NCI-H526 (cell line): ENCODE data around the gene APBB2.

Experiments
- DNase-seq, 2 experiments: peaks; one replicate each; lab custom pipeline; 2025; lab: John Stamatoyannopoulos, UW

Gene APBB2

GRCh38 chr4:40856277-40856839 lies 358.0 kb downstream of the APBB2 start:
- DNase-seq: peak in 1 of 2 experiments; percentile 70

GRCh38 chr4:40850496-40850895 lies 363.8 kb downstream of the APBB2 start:
- DNase-seq: no peak

- DNase-seq: no peak
These were observed 365.4 kb downstream of the APBB2 start for GRCh38 chr4:40848940-40849339.

- peak; percentile 71 to 80 for DNase-seq
These were observed 366.1 kb downstream of the APBB2 start for GRCh38 chr4:40848251-40848650.

DNA sequence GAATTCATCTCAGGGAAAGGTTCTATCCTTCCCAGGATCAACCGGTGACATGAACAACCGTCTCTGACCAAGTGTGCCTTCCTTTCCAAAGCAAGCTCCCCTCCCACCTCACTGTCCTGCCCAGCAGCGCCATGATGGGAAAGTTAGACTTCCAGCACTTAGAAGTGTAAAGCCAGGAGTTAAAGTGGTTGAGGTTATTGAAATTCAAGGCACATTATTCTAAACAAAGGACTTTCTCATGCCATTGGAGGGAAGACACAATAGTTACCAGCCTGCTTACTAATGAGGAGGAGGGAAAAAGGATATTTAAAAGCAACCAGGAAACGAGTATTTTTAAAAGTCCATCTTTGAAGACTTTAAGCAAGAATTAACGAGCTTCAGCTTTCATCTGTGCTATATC lies 367.8 kb downstream of the APBB2 start:
- peak; percentile 85 to 94 for DNase-seq

- DNase-seq: peak; percentile 4 to 36
These were observed 369.0 kb downstream of the APBB2 start for GRCh38 chr4:40845154-40845835.

DNA sequence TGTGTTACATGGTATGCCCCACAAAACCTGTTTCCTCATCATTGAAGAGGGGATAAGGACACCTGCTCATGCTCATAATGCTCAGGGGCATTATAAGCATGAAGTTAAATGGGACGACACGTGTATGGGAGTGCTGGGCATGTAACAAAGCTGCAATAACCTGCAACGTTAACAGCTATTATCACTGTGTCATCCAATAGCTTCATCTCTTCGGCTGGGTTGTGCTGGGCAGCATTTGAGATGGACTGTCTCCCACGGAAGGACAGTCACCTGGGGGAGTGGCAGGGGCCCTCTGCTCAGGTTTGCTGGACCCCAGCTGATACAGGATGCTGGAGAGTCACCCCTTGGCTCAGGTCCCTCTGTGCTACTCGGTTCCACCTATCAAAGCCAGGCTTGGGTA lies 370.1 kb downstream of the APBB2 start:
- peak; percentile 50 to 67 for DNase-seq

GRCh38 chr4:40843696-40844095 lies 370.6 kb downstream of the APBB2 start:
- no peak for DNase-seq

DNA sequence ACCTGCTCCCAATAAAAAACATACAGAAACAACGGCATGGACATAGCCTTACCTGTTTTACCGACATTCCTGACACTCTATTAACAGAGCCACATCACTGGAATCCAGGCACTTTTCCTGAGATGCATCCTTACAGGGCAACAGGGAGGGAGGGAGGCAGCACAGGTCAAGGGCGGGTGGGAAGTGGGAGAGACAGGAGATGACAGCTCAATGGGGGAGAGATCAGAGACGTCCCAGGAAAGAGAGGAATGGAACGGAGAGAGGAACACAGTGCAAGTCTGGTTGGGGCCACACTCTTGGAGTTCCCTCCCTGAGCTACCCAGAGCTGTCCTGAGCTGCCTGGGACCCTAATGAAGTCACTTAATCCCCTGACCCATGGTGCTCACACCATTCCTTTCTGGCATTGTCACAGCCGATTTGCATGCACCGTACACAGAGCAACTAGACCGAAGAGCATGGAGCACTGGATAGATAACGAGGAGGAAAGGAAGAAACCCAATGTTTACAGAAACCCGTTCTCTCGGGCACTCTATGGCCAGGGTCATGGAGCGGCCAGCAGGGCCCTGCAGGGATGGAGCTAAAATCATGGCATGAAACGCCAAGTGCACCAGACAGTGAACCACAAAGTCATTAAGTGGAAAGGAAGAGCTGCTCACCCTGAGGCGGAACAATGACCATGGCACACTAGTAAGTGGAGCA lies 371.5 kb downstream of the APBB2 start:
- DNase-seq: peak; percentile 94 to 96

DNA sequence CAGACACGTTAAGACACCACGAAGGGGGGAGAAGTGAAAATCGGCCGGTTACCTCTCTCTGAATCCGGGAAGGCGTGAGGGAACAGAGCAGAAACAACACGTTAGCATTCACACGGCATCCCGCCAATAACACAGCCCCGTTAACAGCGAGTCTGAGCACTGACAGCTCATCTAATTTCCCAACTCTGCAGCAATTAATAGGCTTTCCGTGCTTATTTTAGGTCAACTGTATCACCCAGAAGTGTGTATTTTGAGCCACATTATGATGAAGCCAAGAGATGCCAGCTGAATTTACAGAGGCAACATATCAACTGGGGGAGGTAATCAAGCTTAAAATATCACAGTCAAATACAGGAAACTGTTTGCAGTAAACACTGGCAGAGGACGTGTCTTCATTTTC lies 372.0 kb downstream of the APBB2 start:
- peak in 1 of 2 experiments; percentile 67 for DNase-seq

DNA sequence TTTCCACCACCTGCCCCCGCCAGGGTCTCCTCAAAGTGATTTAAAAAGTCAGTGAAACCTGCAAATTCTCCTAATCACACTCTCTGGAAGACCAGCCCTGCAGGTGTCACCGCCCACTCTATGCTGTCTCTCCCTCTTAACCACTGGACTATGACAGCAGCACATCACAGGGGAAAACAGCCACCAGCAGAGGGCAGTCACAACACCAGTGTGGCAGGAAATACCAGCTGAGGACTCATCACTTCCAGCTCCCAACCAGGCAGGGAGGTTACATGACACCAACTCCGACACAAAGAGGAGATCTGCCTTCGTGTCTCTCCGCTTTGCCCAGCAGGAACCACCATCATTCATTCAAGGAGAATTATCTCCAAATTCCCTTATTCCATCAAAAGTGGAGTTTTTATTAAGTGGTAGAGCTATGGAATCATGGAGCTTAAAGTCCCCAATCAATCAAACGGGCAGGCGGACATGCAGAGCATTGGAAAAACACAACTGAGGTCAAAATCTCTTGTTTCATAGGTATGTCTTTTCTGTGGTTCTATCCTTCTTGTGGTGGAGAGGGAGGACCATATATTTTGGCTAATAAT lies 373.3 kb downstream of the APBB2 start:
- peak; percentile 95 to 96 for DNase-seq

DNA sequence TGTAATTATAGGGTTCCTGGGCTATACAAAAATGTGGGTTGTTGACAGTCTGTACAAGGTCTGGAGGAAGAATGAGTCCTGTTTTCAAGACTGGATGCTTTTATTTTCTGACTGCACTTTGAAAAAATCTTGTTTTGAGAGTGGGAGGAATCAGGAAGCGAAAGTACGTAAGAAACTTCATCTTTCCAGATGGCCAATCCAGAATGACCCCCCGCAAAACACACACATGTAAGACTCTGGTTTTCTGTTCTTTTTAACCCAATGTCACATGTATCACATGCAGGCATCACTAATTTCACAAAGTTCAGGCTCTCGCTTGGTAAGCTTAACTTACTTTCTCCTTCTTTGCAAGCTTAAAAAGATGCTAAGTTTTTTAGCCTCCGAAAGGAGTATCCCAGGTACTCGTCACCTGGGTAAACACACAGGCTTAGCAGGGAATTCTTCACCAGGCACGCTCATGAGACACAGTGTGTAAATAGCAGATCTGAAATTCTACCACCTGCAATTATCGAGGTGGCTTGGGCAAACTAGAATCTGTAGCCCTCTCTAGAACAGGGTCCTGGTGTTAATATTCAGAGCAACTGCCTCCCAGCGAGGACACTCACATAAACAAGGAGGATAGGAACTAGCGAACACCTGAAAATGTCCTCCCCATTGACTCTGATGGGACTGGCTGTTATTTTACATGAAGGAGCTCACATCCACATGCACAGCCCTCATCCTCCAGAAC lies 373.9 kb downstream of the APBB2 start:
- DNase-seq: no peak

DNA sequence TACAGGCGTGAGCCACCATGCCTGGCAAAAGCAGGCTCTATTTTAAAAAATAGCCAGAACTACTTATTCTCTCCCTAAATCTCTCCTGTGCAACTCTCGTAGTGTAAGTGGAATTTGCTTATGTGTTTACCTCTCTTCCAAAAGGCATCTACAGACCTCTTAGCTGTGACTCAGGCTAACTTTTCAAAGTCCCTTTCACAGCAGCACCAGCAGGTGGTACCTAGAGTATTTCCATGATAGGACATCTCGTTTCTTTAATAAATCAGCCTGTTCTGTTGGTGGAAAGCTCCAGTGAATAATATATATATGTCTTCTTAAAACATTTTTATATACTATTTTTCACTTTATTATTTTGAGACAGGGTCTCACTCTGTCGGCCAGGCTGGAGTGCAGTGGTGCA lies 375.6 kb downstream of the APBB2 start:
- no peak for DNase-seq

GRCh38 chr4:40837094-40837870 lies 377.1 kb downstream of the APBB2 start:
- no peak for DNase-seq

- DNase-seq: no peak
These were observed 381.1 kb downstream of the APBB2 start for GRCh38 chr4:40833212-40833611.

- no peak for DNase-seq
These were observed 382.2 kb downstream of the APBB2 start for GRCh38 chr4:40832175-40832574.

DNA sequence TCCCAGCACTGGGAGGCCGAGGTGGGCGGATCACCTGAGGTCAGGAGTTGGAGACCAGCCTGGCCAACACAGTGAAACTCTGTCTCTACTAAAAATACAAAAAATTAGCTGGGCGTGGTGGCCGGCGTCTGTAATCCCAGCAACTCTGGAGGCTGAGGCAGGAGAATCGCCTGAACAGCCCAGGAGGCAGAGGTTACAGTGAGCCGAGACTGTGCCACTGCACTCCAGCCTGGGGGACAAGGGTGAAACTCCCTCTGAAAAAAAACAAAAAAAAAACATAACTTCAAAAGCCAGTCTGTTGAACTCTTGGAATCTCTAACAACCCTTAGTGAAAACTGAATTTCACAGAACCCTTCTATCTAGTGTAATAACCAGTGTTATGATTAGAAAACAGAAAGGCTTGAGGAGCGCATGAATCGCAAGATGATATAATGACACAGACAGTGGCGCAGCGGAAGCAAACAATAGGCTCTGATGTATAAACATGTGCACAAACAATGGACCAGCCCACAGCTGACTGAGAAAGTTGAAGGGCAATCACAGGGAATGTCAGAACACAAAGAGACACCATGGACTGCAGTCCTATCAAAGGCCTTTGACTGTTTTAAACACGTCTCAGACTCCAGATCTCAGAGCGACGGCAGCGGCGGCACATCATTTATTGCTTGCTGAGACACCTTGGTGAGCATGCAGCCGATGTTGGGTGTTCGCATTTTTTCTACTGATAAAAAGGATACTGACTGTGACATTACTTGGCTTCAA lies 383.0 kb downstream of the APBB2 start:
- no peak for DNase-seq

- no peak for DNase-seq
These were observed 384.8 kb downstream of the APBB2 start for GRCh38 chr4:40829586-40829985.

- DNase-seq: no peak
These were observed 385.7 kb downstream of the APBB2 start for GRCh38 chr4:40828661-40829060.

DNA sequence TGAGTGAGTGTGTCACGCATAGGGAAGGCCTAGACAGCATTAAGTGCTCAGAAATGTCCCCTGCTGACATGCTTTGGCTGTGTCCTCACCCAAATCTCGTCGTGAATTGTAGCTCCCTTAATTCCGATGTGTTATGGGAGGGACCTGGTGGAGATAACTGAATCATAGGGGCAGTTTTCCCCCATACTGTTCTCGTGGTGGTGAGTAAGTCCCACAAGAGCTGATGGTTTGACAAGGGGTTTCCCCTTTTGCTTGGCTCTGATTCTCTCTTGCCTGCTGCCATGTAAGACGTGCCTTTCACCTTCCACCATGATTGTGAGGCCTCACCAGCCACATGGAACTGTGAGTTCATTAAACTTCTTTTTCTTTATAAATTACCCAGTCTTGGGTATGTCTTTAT lies 386.6 kb downstream of the APBB2 start:
- no peak for DNase-seq

- DNase-seq: no peak
These were observed 387.5 kb downstream of the APBB2 start for GRCh38 chr4:40826821-40827220.
